Measurements from ENCODE around the gene HEY2. TPM values are rescaled to one million over a fixed set of nuclear protein-coding genes. Genes with fewer than 3 reads are reported as not detected.
A peak's percentile ranks its signal among the peaks of the same experiment; 100 is the strongest.

The HEY2 gene
- total RNA-seq, 1 donor from 2014 or later = 10.8 TPM

- no peak for TF ChIP-seq CTCF (conservative IDR thresholded peaks at IDR 0.05)
- Mint-ChIP-seq H3K27me3 (ENCODE audit: low read depth) (peaks cover 89% of the 10 kb centered on the region), H3K4me3 (peak overlapping the region; percentile 92), H3K36me3 (ENCODE audit: low read depth) (no peaks in the 10 kb centered on the region), H3K4me1 (peaks cover 50% of the 10 kb centered on the region), H3K27ac (ENCODE audit: unreplicated experiment) (peak overlapping the region; percentile 45), H3K9me3 (no peaks in the 10 kb centered on the region)
- peak; percentile 46 for DNase-seq (ENCODE audit: low read depth, low spot score)
These were observed 1.6 kb upstream of the HEY2 start for GRCh38 chr6:125747589-125748405.

- peak; percentile 20 for DNase-seq (ENCODE audit: low read depth, low spot score)
- peak; percentile 26 for TF ChIP-seq CTCF (conservative IDR thresholded peaks at IDR 0.05)
- peaks cover 89% of the 10 kb centered on the region for H3K27me3 Mint-ChIP-seq (ENCODE audit: low read depth)
- peak overlapping the region; percentile 92 for H3K4me3 Mint-ChIP-seq
- peak overlapping the region; percentile 45 for H3K27ac Mint-ChIP-seq (ENCODE audit: unreplicated experiment)
- no peaks in the 10 kb centered on the region for H3K9me3 Mint-ChIP-seq
- peaks cover 50% of the 10 kb centered on the region for H3K4me1 Mint-ChIP-seq
- no peaks in the 10 kb centered on the region for H3K36me3 Mint-ChIP-seq (ENCODE audit: low read depth)
These were observed 843 bp upstream of the HEY2 start for GRCh38 chr6:125748406-125749172.

DNA sequence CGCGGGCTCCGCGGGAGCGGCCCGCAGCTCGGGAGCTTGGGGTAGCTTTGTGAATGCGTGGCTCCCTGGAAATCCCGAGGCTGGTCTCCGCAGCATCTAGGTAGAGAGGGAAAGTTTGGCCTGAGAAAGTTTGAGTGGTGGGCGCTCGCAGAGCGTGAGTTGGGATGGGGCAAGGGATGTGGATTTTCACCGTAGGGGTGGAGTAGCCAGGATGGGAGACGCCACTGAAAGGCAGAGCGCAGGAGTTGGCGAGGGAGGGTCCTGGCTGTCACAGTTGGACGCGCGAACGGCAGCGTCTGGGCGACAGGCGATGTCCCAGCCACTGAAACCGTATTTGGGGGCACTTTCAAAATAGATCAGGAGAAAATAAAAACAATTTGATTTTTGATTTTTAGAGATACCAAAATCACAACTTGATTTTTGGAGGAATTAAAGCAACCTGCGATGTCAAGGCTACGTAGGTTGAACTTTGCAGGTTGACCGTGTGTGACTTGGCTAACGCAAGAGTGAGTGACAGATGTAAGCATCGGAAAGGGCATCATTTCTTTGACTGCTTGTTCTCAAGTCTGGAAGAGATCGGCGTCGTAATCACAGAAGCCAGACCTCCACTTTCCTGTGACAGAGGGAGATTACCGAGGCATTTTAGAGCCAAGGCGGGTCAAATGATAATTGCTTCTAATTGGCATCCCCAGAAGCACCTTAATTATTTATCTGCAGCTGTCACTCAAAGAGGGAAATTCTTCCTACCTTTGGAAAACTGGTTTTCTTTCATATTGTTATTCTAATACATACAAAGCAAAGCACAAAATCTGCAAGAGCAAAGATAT lies 646 bp downstream of the HEY2 start:
- no peak for TF ChIP-seq CTCF (conservative IDR thresholded peaks at IDR 0.05)
- Mint-ChIP-seq H3K4me3 (peak overlapping the region; percentile 91), H3K36me3 (ENCODE audit: low read depth) (no peaks in the 10 kb centered on the region), H3K9me3 (no peaks in the 10 kb centered on the region), H3K27ac (ENCODE audit: unreplicated experiment) (no peak overlapping the region), H3K4me1 (peaks cover 63% of the 10 kb centered on the region), H3K27me3 (ENCODE audit: low read depth) (peaks cover 91% of the 10 kb centered on the region)
- peak; percentile 25 for DNase-seq (ENCODE audit: low read depth, low spot score)

DNA sequence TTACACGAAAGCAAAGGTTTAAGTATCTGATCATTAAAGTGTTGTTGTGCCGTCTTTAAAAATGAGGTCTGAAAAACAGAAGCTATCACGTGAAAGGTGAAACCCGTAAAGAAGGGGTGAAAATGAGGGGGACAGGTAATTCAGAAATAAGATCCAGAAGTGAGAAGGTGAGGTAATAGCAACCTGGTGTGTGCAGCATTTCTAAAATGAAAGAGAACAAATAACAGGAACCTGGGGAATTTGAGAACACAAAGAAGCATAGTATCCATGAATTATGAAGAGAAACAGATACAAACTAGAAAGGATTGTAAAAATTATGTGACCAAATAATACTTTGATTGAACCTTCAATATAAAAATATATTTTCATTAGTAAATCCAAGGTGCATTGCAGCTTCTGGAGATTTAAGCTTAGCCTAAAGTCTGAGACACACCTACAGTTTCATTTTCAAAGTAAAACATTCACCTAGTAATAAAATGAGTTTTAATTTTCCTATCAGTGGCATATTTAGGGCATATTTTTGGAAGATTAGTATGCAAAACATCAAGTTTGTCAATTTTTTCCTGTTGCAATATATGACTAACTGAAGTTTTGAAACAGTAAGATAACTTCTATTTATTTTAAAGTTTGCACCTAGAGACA lies 1.4 kb downstream of the HEY2 start:
- H3K4me1 Mint-ChIP-seq = peaks cover 58% of the 10 kb centered on the region
- TF ChIP-seq CTCF (conservative IDR thresholded peaks at IDR 0.05) = no peak
- no peak for DNase-seq (ENCODE audit: low read depth, low spot score)
- H3K9me3 Mint-ChIP-seq = no peaks in the 10 kb centered on the region
- no peak overlapping the region for H3K27ac Mint-ChIP-seq (ENCODE audit: unreplicated experiment)
- H3K4me3 Mint-ChIP-seq = peak overlapping the region; percentile 91
- H3K27me3 Mint-ChIP-seq (ENCODE audit: low read depth) = peaks cover 91% of the 10 kb centered on the region
- no peaks in the 10 kb centered on the region for H3K36me3 Mint-ChIP-seq (ENCODE audit: low read depth)
